ENCODE measurements around the gene SURF2. TPM values are rescaled to one million over a fixed set of nuclear protein-coding genes. Genes with fewer than 3 reads are reported as not detected.
"Not testable (repeated sequence)": the region's sequence is repeated elsewhere in the genome, so short reads cannot be mapped to it uniquely, and the experiment has no call there.

Gene SURF2
- polyA plus RNA-seq, 1 donor from 2014 or later: 34.7 TPM

GRCh38 chr9:133371261-133371711, 14.9 kb downstream of the SURF2 start:
- H3K27ac Mint-ChIP-seq: peak overlapping the region; percentile 53 to 96 (median 91)
- H3K4me3 Mint-ChIP-seq: peak overlapping the region; percentile 22 to 88 (median 62)
- no peaks in the 10 kb centered on the region for H3K36me3 Mint-ChIP-seq
- peaks cover 39 to 51% (median 46%) of the 10 kb centered on the region in 3 donors for H3K4me1 Mint-ChIP-seq
- no peaks in the 10 kb centered on the region for H3K9me3 Mint-ChIP-seq
- no peaks in the 10 kb centered on the region for H3K27me3 Mint-ChIP-seq

DNA sequence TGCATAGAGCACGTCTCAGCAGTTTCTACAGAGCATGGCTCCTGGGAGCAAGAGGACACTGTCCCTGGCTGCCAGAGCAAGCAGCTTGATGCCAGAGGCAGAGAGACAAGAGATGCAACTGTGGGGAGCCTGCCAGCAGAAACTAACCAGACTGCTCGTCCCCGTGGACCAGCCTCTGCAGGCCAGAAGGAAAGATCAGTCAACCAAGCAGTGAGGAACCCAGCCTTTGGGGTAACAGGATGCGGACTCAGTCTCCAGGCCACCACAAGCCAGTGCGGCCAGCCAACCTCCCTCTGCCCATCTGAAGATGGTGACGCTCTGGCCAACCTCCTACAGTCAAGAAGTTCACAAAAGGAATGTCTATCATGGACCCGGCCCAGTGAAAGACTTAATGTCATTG, 15.8 kb downstream of the SURF2 start:
- H3K27me3 Mint-ChIP-seq: no peaks in the 10 kb centered on the region
- no peaks in the 10 kb centered on the region for H3K9me3 Mint-ChIP-seq
- peak overlapping the region in 1 of 3 donors; percentile 79 for H3K27ac Mint-ChIP-seq
- peaks cover 39 to 51% (median 46%) of the 10 kb centered on the region in 3 donors for H3K4me1 Mint-ChIP-seq
- peak overlapping the region in 3 of 4 donors; percentile 10 to 49 (median 41) for H3K4me3 Mint-ChIP-seq
- H3K36me3 Mint-ChIP-seq: no peaks in the 10 kb centered on the region

GRCh38 chr9:133374612-133375115, 18.3 kb downstream of the SURF2 start:
- Mint-ChIP-seq H3K9me3 (no peaks in the 10 kb centered on the region), H3K4me3 (peak overlapping the region; percentile 89 to 97 (median 94)), H3K4me1 (peaks cover 33 to 42% (median 37%) of the 10 kb centered on the region in 3 donors), H3K36me3 (no peaks in the 10 kb centered on the region), H3K27ac (peak overlapping the region; percentile 88 to 98 (median 89)), H3K27me3 (no peaks in the 10 kb centered on the region)

DNA sequence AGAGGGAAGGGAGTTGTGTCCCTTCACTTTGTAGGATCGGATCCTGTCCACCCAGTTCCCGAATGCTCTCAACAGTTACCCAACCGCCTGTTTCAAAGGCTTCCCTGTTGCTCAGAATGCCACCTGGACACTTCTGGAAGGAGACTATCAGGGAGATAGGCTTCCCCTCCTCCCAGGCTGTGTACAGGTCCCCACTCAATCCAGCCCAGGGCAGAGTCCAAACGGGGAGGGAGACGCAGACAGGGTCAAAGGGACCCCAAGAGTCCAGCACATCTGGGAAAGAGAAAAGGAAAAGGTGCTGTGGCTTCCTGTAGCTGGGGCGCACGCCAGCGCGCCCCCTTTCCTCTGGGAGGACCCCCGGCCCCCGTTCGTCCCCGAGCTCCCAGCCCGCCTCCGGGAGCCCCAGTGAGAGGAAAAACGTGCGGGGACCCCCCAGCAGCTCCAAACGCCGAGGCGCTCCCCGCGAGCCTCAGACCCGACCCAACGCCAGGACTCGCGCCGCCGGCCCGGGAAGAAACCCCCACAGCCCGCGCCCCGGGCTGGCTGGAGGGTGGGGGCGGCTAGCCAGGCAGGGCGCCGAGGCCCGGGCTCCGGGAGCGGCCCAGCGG, 18.9 kb downstream of the SURF2 start:
- no peaks in the 10 kb centered on the region for H3K9me3 Mint-ChIP-seq
- H3K4me3 Mint-ChIP-seq: peak overlapping the region; percentile 89 to 97 (median 94)
- H3K27ac Mint-ChIP-seq: peak overlapping the region; percentile 88 to 98 (median 89)
- H3K36me3 Mint-ChIP-seq: no peaks in the 10 kb centered on the region
- no peaks in the 10 kb centered on the region for H3K27me3 Mint-ChIP-seq
- H3K4me1 Mint-ChIP-seq: peaks cover 33 to 37% (median 33%) of the 10 kb centered on the region in 3 donors

DNA sequence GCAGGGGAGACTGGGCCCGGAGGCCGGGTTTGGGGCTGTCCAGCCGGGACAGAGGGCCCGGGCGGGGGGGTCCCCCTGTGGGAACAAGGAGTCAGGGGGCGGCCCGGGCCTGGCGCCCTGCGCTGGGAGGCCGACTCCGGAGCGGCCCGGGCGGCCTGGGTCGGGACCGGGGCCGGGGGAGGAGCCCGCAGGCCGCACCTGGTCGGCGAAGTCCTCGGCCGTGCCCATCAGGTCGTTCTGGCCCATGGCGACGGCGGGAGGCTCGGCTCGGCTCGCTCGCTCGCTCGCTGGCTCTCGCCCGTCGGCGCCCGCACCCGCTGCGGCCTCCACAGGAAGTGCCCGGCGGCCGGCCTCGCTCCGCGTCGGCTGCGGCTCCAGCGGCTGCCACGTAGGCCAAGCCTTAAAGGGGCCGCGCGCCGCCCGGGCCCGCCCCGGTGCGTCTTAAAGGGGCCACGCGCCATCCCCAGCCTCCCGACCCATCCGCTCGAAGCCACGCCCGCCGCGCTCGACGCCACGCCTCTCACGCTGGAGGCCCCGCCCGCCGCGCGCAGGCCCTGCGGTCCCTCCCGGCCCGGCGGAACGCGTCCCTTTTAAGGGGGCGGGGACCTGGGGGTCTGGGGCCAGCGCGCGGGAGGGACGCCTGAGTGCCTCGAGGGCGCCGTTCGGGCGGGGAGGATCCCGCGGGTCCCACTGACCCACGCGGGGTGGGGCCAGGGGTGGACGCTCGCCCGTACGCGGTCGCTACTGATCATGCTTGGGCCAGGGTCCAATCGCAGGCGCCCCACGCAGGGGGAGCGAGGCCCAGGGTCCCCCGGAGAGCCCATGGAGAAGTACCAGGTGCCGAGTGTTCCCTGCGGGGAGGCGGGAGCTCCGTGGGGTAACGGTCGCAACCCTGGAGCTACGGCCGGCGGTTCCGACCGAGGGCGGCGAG, 19.6 kb downstream of the SURF2 start, which contains the start of the genes STKLD1 and SURF4:
STKLD1 (plus strand) TSS at position 643 of the 931 bp plus-strand sequence; CDS start at position 751, 108 bp downstream.
SURF4 (minus strand) TSS at position 337 of the 931 bp plus-strand sequence; CDS start at position 246, 91 bp downstream.
- no peaks in the 10 kb centered on the region for H3K27me3 Mint-ChIP-seq
- H3K4me1 Mint-ChIP-seq: peaks cover 25 to 30% (median 27%) of the 10 kb centered on the region in 3 donors

DNA sequence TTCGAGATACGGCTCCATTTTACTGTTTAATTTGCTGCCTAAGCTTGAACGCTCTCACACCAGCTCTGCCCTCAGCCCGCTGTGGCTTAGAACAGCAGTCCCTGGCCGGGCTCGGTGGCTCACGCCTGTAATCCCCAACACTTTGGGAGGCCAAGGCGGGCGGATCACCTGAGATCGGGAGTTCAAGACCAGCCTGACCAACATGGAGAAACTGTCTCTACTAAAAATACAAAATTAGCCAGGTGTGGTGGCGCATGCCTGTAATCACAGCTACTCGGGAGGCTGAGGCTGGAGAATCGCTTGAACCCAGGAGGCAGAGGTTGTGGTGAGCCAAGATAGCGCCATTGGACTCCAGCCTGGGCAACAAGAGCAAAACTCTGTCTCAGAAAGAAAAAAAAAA, 20.9 kb downstream of the SURF2 start:
- not testable (repeated sequence) for H3K27ac Mint-ChIP-seq, H3K27me3 Mint-ChIP-seq

More for the DNA sequence above, 19.6 kb downstream of the SURF2 start, which contains the start of the genes STKLD1 and SURF4:
- no peaks in the 10 kb centered on the region for H3K9me3 Mint-ChIP-seq
- no peaks in the 10 kb centered on the region for H3K36me3 Mint-ChIP-seq
- peak within 1 kb of the TSS; percentile 88 to 98 (median 89) for H3K27ac Mint-ChIP-seq
- peak within 1 kb of the TSS; percentile 89 to 97 (median 94) for H3K4me3 Mint-ChIP-seq

DNA sequence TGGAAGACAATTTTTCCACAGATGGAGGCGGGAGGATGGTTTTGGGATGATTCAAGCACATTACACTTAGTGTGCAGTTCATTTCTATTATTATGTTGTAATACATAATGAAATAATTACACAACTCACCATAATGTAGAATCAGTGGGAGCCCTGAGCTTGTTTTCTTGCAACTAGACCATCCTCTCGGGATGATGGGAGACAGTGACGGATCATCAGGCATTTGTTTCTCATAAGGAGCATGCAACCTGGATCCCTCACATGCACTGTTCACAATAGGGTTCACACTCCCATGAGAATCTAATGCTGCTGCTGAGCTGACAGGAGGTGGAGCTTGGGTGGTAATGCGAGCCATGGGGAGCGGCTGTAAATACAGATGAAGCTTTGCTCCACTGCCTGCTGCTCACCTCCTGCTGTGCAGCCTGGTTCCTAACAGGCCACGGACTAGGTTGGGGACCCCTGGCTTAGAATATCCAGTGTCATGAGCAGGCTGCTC, 21.4 kb downstream of the SURF2 start:
- Mint-ChIP-seq H3K27me3 (no peaks in the 10 kb centered on the region), H3K27ac (peak overlapping the region in 1 of 3 donors; percentile 29), H3K4me3 (peak overlapping the region in 2 of 4 donors; percentile 76 to 81), H3K36me3 (no peaks in the 10 kb centered on the region), H3K4me1 (peaks cover 10 to 15% (median 14%) of the 10 kb centered on the region in 3 donors), H3K9me3 (no peaks in the 10 kb centered on the region)

More for the DNA sequence above, 20.9 kb downstream of the SURF2 start:
- H3K4me3 Mint-ChIP-seq: peak overlapping the region; percentile 52 to 83 (median 78)
- H3K4me1 Mint-ChIP-seq: peaks cover 15 to 19% (median 17%) of the 10 kb centered on the region in 3 donors
- not testable (repeated sequence) for H3K9me3 Mint-ChIP-seq, H3K36me3 Mint-ChIP-seq

- Mint-ChIP-seq H3K27ac (peak overlapping the region in 1 of 3 donors; percentile 29), H3K9me3 (no peaks in the 10 kb centered on the region)
Measured at GRCh38 chr9:133378408-133378962, 22.1 kb downstream of the SURF2 start.

DNA sequence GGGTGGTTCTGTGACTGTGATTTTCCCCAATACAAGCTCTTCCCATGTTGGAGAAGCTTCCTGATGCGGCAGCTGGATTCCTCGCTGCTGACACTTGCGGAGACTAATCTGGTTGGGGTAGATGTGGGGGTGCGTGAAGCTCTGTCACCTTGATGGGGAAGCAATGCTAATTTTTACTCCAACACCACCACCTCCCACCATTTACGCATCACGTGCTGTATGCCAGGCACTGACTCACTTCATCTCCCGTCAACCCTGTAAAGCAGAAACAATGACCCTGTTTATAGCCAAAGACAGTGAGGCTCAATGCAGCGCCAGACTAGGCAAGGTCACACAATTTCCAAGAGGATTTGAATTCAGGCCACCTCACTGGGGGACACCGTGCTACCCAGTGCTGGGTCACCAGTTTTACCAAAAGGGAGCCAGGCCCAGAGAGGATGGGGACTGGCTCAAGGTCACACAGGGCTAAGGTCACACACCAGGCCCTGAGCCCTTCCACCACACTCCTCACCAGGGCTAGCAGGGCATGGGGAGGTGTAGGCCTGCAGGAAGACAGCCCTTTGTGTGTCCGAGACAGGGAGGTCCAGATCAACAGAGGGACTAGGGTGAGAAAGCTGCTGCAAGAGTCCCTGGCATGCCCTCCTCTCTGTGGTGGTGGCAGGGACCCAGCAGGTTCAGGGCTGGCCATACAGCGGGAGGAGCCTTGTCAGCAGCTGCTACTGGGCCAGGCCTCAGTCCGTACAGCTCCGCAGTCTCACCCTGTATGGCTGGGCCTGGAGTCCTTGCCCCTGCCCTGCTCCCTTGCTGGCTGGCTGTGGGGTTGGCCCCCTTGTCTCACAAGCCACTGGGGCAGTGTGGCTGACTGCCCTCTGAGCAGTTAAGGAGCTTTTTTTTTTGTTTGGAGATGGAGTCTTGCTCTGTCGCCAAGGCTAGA, 23.1 kb downstream of the SURF2 start:
- H3K4me1 Mint-ChIP-seq: peaks cover 7 to 8% (median 7%) of the 10 kb centered on the region in 3 donors
- no peaks in the 10 kb centered on the region for H3K9me3 Mint-ChIP-seq
- no peak overlapping the region for H3K27ac Mint-ChIP-seq
- no peaks in the 10 kb centered on the region for H3K27me3 Mint-ChIP-seq
- no peak overlapping the region for H3K4me3 Mint-ChIP-seq
- H3K36me3 Mint-ChIP-seq: no peaks in the 10 kb centered on the region

More at GRCh38 chr9:133378408-133378962, 22.1 kb downstream of the SURF2 start:
- Mint-ChIP-seq H3K27me3 (no peaks in the 10 kb centered on the region), H3K4me3 (peak overlapping the region in 2 of 4 donors; percentile 46 to 74), H3K36me3 (no peaks in the 10 kb centered on the region), H3K4me1 (peaks cover 8 to 12% (median 12%) of the 10 kb centered on the region in 3 donors)

- Mint-ChIP-seq H3K27me3 (no peaks in the 10 kb centered on the region), H3K4me1 (peaks cover 0 to 1% (median 0%) of the 10 kb centered on the region in 3 donors), H3K9me3 (no peaks in the 10 kb centered on the region), H3K27ac (no peak overlapping the region), H3K36me3 (no peaks in the 10 kb centered on the region), H3K4me3 (peak overlapping the region in 2 of 4 donors; percentile 4 to 37)
Measured at GRCh38 chr9:133380734-133381133, 24.4 kb downstream of the SURF2 start.

DNA sequence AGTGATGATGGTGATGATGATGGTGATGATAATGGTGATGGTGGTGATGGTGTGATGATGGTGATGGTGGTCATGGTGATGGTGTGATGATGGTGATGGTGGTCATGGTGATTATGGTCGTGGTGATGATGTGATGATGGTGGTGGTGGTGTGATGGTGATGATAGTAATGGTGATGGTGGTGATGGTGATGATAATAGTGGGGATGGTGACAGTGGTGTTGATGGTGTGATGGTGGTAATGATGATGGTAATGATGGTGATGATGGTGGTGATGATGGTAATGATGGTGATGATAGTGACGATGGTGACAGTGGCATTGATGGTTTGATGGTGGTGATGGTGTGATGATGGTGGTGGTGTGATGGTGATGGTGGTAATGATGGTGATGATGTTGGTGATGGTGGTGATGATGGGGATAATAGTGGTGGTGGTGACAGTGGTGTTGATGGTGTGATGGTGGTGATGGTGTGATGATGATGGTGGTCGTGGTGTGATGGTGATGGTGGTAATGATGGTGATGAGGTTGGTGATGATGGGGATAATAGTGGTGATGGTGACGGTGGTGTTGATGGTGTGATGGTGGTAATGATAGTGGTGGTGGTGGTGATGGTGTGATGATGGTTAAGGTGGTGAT, 26.3 kb downstream of the SURF2 start:
- no peaks in the 10 kb centered on the region for H3K36me3 Mint-ChIP-seq
- no peaks in the 10 kb centered on the region for H3K9me3 Mint-ChIP-seq
- H3K4me1 Mint-ChIP-seq: no peaks in the 10 kb centered on the region
- H3K4me3 Mint-ChIP-seq: no peak overlapping the region
- H3K27me3 Mint-ChIP-seq: no peaks in the 10 kb centered on the region
- no peak overlapping the region for H3K27ac Mint-ChIP-seq

GRCh38 chr9:133383438-133383837, 27.1 kb downstream of the SURF2 start:
- Mint-ChIP-seq H3K9me3 (no peaks in the 10 kb centered on the region), H3K36me3 (no peaks in the 10 kb centered on the region), H3K4me3 (no peak overlapping the region), H3K27me3 (no peaks in the 10 kb centered on the region), H3K27ac (no peak overlapping the region), H3K4me1 (no peaks in the 10 kb centered on the region)

DNA sequence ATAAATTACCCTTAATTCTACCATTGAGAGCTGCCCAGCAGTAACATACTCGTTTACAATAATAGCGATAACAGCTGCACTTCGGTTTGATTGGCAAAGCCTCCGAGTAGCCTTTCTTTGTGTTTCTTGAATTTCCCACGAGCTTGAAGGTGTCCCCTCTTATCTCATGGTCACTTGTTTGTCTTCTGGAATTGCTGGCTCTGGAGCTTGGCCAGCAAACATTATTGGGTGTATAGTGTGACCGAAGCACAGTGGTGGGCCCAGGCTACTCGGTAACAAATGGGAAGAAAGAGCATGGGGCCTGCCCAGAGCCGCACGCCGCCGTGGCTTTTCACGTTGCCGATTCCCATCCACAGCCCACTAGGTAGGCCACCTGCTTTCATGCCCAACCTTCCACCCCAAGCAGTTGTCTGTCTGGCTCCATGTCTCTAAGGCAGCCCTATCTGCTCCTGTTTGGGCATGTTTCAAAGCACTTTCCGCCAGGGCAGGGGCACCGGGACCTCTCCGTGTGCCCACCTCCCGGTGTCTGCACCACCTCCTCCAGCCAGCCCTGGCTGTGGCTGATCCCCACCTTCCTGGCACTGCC, 28.5 kb downstream of the SURF2 start:
- Mint-ChIP-seq H3K4me3 (no peak overlapping the region), H3K4me1 (no peaks in the 10 kb centered on the region), H3K27ac (no peak overlapping the region), H3K9me3 (no peaks in the 10 kb centered on the region), H3K27me3 (peaks cover 3% of the 10 kb centered on the region), H3K36me3 (no peaks in the 10 kb centered on the region)
